HG03103 (cell line): ENCODE data around the gene TMEM150B.
A peak's percentile ranks its signal among the peaks of the same experiment; 100 is the strongest.

Experiments used
- ATAC-seq: cut with Tn5 transposase; IDR thresholded peaks from one replicate; pipeline ENCODE4 v1.9.1; 2021; ENCODE audit warnings: low read depth; ENCODE audit not compliant: unreplicated experiment

TMEM150B gene

DNA sequence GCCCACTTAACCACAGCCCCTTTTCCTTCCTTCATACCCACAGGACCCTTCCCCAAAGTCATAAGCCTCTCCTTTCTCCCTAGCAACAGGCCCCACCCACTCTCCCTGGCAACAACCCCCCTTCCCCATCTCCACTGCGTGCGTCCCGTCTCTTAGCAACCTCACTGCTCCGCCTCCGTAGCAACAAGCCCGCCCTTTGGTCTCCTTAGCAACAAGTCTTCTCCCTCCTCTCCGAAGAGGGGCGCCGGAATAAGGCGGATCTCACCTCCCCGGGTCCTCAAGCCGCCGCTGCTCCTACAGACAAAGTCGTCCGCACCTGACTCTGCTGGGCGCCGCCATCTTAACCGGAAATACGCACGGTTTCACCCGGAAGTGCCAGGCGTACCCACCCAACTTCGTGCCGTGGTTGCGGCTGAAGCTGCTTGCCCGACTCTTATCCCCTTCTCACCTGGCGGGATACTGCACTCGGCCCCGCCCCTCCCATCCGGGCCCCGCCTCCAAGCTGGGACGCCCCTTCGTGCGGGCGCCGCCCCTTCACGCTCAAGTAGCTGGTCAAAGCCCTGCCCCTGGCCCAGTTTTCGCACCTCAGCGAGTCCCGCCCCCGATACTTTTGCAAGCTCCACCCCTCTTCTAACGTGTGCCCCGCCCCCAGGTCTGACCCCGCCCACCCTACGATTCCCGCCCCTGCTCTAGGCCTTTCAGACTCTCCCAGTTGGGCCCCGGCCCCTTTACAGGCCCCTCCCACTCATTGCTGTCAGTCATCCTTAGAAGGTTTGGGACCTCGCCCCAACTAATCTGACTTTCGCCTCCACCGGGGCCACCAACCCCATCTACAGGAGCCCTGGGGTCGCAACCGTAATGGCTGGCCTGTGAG lies 45.1 kb downstream of the TMEM150B start, which contains the start of gene HSPBP1:
TSS of gene HSPBP1 (minus strand) at position 341 of the 874 bp plus-strand sequence. CDS start 502 bp downstream, outside the sequence.
- peak; percentile 64 for ATAC-seq

DNA sequence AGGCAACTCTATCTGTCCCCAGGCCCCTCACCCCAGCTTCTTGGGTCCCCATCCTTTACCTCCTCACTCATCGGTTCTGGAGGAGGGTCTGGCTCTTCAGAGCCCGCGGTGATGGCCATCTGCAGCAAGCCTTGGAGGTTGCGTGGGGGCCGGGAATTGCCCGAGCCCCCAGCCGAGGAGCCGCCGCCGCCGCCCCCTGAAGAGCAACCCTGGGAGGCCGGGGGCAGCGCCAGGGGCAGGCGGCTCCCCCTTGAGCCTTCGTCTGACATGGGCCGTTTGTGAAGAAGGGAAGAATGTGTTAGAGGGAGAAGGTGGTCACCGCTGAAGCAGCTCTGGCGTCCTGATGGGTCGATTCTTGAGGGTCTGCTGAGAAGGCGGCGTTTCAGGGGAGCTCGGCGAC lies 45.8 kb downstream of the TMEM150B start:
- ATAC-seq, result no peak

DNA sequence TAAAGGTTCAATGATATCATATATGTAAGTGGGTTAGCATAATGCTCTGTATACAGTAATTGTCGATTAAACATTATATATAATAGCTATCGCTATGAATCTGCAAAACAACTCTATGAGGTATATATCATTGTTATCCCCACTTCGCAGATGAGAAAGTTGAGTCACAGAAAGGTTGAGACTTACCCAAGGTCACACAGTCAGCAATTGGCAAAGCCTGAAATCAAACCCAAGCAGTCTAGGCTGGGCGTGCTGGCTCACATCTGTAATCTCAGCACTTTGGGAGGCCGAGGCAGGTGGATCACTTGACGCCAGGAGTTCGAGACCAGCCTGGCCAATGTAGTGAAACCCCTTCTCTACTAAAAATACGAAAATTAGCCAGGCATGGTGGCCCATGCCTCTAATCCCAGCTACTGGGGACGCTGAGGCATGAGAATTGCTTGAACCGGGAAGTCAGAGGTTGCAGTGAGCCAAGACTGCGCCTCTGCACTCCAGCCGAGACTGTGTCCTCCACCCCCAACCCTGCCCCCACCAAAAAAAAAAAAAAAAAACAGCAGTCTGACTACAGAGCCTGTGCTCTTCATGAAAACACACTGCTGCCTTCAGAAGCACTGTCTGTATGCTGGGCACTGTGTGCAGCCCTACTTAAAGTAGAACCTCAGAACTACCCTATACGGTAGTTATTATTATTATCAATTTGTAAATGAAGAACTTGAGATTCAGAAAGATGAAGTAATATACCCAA lies 46.6 kb downstream of the TMEM150B start:
- ATAC-seq, result no peak

DNA sequence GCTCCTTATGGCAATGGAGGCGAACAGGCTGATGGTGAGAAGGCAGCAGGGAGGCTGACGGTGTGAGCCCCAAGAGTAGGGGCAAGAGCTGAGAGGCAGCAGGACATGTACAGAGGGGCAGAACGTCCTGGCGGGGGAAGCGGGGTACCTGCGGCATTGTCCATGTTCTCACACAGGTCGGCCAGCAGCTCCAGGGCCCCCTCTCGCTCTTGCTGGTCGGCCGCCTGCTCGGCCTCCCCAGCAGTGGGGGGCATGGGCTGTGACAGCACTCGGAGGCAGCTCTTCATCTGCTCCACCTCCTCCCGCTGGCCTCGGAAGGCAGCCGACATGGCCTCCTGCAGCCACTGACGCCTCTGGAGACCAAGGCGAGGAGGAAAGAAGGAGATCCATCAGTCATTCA lies 47.6 kb downstream of the TMEM150B start:
- no peak for ATAC-seq

DNA sequence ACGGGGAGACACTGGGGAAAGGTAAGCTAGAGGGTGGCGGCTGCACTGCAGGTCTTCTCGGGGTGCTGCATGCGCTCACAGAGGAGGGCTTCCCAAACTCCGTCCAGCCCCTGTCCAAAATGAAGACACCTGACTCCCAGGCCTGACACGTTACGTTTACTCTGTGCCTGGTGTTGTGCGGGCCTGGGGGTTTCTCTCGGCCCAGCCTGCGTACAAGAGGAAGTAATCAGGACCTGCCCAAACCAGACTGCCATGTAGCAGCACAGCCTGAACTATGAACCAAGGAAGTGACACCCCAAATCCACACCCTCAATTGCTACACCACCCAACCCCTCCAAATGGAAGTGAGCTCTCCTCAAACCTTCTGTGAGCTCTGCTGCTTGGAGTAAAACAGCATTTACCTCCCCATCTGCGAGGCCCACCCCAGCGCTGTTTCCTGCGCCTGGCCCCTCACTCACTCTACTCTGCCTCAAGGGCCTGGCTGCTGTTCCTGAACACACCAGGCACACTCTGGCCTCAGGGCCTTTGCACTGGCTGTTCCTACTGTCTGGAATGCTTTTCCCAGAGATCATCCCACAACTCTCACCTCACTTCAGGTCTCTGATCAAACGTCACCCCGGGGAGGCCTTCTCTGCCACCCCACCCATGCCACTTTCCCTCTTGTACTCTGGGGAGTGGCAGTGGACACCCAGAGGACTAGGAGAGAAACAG lies 48.3 kb downstream of the TMEM150B start:
- ATAC-seq, result no peak

DNA sequence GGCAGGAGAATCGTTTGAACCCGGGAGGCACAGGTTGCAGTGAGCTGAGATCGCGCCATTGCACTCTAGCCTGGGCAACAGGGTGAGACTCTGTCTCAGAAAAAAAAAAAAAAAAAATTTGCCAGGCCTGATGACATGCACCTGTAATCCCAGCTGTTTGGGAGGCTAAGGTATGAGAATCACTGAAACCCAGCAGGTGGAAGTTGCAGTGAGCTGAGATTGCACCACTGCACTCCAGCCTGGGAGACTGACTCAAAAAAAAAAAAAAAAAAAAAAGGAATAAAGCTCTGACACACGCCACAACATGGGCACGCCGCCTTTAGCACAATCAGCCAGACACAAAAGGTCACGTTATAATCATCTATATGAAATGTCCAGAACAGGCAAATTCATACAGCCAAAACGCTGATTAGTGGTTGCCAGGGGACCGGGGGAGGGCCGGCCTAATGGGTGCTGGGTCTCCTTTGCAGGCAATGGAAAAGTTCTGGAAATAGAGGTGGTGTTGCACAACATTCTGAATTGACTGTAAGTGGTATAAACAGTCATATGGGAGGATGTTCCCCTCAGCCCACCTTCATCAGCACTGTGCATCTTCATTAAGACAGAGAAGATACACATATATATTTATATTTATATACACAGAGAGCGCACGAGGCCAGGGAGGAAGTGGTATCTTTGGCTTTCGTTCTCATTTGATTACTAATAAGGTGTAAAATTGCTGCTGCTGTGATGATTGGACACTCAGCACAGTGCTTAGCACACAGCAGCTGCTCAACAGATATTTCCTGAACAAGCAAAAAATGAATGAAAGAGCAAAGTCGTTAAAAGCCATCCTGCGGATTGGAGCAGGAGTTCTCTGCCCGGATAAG lies 49.1 kb downstream of the TMEM150B start:
- ATAC-seq, result no peak

DNA sequence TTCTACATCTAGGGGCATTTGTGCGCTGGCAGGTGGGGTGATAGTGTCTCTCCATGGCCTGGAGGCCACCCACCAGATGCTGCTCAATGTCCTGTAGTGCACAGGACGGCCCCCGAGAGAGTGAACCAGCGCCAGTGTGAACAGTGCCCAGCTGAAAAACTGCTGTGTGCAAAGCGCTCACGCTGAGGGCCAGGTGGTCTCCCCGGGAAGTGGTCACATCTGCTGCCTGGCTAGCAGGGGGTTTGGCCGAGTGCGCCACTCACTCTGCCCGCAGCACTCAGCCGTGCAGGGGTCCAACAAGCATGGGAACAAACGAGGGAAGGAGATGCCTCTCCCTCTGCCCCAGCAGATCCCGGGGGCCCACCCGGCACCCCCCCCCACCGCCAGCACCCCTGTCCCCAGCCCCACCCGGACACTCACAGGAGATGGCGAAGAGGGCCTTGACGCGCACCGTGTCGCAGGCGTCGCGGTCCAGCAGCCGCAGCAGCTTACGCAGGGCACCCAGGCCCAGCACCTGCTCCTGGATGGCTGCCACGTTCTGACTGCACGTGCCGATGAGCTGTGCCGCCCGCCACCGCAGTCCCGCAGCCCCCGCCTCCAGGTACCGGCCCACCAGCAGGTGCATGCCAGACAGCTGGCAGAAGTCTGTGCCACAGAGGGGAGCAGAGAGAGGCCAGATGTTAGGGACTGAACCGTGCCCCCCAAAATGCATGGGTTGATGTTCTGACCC lies 51.0 kb downstream of the TMEM150B start:
- ATAC-seq, result no peak

DNA sequence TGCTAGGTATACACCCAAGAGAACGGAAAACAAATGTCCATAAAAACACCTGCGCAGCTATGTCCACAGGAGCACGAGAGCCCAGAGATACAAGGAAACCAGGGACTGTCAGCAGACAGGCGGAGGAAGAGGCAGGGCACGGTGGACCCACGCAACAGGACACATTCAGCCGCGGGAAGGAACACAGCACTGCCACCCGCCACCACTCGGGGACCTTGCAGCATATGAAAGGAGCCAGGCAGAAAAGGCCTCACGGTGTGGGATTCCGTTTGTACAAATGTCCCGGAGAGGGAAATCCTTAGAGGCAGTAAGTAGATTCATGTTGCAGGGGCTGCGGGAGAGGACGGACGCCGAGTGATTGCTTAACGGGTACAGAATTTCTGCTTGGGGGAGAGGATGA lies 53.0 kb downstream of the TMEM150B start:
- no peak for ATAC-seq

DNA sequence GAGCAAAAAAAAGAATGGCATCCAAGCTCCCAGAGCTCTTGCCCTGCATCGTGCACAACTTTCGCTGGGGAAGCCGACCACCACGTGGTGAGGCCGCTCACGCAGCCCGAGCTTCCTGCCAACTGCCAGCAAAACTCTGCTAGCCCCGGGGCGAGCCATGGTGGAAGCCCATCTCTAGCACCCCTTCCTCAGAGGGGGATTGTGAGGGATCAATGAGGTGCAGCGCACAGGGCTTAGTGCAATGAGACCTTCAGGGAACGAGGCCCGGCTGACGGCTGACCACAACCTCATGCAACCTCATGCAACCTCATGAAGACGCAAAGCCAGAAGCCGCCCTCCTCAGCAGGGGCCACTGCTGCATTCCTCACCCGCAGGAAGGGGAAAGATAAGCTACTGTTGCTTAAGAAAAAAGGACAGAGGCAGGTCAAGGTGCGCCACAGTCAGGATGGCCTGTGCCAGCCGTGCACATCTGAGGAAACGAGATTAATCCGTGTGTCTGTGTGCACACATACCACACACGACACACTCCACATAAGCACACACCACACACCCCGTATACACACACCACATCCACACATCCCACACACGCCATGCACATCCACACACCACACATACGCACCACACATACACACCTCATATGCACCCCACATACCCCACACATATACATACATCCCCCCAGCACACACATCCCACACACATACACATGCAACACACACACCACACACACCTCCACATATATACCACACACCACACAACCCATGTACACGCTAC lies 54.8 kb downstream of the TMEM150B start:
- no peak for ATAC-seq

DNA sequence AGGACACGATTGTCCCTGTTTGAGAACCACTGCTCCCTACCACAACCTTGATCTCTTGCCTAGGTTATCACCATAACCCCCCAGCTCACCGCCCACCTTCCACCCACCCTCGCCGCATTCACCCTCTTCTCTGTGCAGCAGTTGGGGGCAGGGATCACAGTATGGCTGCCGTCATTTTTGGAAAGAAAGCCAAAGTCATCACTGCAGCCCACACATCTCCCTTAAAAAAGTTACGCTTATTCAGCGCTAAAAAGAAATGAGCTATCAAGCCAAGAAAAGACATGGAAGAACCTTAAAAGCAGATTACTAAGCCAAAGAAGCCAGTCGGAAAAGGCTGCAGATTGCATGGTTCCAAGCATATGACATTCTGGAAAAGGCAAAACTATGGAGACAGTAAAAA lies 55.8 kb downstream of the TMEM150B start:
- no peak for ATAC-seq

DNA sequence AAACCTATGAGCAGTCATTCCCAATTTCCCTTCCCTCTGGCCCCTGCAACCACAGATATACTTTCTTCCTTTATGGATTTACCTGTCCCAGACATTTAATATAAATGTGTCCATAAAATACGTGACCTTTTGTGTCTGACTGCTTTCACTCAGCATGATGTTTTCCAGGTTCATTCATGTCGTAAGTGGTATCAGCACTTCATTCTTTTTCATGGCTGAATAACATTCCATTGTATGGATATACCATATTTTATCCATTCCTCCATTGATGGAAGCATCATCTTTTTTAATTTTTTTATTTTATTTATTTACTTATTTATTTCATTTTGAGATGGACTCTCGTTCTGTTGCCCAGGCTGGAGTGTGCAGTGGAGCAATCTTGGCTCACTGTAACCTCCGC lies 58.3 kb downstream of the TMEM150B start:
- ATAC-seq, result no peak

DNA sequence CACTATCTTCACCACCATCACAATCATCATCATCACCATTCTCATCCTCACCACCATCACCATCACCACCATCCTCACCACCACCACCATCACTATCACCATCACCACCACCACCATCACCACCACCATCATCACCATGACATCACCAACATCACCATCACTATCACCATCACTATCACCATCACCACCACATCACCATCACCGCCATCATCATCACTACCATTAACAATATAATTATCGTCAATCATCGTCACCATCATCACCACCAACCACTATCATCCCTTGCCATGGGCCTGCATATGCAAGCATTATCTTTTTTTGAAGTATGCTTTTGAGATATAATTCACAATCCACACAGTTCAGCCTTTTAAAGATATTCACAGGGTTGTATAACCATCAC lies 58.7 kb downstream of the TMEM150B start:
- no peak for ATAC-seq

DNA sequence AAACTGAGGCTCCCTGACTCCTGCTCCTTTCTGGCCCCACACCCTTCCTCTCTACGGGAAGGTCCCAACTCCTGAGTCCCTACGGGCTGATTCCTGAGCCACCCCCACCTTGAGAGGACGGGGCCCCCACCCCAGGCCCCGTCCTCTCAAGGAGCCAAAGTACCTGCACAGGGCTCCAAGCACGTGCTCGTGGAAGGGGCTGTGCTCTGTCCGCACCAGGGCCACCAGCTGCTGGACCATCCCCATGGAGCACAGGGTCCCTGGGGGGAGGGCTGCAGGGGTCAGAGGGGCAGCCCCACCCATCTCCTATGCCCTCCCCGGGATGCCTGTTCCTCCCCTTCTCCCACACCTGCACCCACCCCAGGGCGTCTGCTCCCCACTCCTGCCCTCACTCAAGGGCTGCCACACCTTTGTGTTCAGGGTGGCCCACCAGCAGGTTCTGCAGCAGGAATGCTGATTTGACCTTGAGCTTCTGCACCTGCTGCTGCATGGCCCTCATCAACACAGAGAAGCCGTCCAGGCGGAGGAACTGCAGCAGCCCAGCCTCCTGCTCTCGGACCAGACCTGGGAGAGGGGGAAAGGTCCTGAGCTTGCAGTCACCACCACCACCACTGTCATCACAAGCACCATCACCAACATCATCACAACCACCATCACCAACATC lies 59.3 kb downstream of the TMEM150B start:
- no peak for ATAC-seq

DNA sequence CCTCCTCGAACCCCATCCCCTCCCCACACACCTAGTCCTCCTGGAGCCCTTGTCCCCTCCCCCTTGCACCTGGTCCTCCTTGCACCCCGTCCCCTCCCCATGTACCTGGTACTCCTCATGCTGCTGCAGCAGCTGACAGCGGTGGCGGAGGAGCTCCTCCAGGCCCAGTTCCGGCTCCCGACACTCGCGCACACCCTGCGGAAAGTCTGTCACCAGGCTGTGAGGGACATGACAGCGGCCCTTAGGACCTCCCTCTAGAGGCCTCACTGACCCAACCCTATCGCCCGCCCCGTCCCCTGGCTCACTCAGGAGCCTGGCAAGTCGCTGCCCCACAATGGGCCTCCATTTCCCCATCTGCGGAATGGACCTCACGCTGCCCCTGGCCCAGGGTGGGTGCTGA lies 60.0 kb downstream of the TMEM150B start:
- ATAC-seq, result no peak

DNA sequence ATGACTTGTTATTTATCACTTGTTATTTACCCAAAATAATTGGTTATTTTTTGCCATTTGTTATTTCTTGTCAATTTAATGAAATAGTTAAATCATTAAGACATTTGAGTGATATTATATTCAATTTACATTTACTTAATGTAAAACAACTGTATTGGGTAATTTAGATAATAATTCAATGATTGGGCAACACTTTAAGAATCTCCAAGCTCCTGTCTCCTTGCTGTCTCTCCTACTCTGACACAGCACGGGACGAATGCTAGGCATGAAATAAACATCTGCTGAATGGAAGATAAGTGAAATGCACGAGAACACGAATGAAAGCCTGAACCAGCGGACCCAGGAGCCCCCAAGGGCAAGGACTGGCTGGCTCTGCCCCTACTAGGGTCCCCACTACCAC lies 60.6 kb downstream of the TMEM150B start:
- ATAC-seq, result no peak
